GM12801 (cell line): ENCODE results near the gene RPL27.

Experiments
- TF ChIP-seq, protein P1 (sequence below): IDR thresholded peaks from one replicate; pipeline ENCODE4 v1.5.1; 2011; ENCODE audit warnings: control low read depth; ENCODE audit not compliant: insufficient read length; ENCODE audit errors: extremely low read depth

The RPL27 gene

DNA sequence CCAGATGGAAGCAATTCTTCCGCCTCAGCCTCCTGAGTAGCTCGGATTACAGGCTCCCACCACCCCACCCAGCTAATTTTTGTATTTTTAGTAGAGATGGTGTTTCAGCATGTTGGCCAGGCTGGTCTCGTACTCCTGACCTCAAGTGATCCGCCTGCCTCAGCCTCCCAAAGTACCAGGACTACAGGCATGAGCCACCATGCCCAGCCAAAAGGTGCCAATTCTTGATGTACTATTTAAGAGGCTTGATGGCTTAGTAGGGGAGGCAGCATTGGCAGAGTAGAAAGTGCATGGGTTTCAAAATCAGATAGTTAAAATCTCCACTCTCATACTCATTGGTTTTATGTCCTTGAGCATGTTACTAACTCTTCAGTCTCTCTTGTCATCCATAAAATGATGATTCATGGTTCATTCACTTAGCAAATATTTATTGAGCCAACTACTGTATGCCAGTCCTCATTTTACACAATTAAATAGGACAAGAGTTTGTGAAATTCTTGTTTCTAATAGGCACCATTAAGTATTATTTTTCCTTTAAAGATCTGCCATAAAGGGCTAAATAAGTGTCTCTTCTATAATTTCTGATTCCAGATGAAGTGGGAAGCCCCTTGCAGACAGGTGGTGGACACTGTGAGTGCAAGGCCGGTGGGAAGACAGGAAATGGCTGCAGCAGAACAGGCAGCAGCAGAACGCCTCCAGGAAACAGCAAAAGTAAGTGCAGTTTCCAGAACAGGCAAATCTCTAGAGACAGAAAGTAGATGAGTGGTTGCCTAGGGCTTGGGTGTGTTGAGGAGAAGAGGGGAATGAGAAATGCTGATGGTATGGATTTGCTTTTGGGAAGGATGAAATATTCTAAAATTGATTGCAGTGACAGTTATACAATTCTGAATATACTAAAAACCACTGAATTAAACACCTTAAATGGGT, 8.2 kb upstream of the RPL27 start:
- TF ChIP-seq, protein P1, sequence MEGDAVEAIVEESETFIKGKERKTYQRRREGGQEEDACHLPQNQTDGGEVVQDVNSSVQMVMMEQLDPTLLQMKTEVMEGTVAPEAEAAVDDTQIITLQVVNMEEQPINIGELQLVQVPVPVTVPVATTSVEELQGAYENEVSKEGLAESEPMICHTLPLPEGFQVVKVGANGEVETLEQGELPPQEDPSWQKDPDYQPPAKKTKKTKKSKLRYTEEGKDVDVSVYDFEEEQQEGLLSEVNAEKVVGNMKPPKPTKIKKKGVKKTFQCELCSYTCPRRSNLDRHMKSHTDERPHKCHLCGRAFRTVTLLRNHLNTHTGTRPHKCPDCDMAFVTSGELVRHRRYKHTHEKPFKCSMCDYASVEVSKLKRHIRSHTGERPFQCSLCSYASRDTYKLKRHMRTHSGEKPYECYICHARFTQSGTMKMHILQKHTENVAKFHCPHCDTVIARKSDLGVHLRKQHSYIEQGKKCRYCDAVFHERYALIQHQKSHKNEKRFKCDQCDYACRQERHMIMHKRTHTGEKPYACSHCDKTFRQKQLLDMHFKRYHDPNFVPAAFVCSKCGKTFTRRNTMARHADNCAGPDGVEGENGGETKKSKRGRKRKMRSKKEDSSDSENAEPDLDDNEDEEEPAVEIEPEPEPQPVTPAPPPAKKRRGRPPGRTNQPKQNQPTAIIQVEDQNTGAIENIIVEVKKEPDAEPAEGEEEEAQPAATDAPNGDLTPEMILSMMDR = no peak

DNA sequence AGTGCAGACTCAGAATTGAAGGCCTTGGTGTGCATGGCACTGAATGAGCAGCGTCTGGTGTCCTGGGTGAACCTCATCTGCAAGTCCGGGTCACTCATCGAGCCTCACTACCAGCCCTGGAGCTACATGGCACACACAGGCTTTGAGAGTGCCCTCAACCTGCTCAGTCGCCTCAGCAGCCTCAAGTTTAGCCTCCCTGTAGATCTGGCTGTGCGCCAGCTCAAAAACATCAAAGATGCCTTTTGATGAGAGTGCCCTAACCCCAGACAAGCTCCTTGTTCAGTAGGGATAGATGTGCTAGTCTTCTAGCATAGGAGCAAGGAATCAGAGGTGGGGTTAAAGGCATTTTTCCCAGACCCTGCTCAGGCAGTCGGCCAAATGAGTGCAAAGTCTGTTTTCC, 6.7 kb upstream of the RPL27 start:
- TF ChIP-seq, protein P1 = no peak

DNA sequence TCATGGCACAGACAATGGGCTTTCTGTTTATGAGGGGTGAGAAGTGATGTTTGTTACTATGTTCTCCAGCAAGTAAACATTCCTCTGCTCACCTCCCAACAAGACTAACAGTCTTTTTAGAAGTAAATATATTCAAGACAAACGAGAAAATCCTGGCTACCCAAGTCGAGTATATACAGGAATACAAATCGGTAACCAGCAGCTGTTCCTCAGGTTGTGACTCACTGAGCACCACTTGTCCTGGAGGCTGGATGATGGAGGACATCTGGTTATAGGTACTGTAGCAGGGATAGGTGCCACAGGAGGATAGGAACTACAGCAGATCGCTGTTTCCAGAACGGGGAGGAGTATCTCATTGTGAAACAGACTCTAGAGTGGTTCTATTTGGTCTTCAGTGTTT, 5.3 kb upstream of the RPL27 start:
- TF ChIP-seq, protein P1 = no peak

DNA sequence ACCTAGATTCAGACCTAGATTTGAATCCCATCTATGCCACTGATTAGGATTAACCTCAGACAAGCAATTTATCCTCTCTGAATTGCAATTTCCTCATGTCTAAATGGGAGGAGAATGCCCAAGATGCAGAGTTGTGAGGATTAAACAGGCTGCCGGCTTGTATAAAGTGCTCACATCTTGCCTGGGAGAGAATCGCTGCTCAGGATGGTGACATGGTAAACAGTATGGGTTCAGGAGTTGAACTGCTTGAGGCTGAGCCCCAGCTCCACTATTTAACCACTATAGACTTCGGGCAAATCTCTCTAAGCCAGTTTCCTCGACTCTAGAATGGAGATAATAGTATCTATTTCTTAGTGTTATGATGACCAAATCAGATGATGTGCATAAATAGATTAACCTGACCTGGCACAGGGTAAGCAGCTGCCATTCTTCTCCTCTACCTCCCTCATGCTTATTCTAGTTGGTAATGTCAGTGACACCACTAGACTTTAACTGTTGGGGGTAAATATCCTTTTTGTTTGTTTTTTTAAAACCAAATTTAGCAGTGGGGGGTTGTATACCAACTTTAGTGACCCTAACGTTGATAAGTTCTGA, 732 bp upstream of the RPL27 start:
- TF ChIP-seq, protein P1 = no peak

- TF ChIP-seq, protein P1 = no peak
Observed at GRCh38 chr17:42999003-42999525, 845 bp downstream of the RPL27 start.

DNA sequence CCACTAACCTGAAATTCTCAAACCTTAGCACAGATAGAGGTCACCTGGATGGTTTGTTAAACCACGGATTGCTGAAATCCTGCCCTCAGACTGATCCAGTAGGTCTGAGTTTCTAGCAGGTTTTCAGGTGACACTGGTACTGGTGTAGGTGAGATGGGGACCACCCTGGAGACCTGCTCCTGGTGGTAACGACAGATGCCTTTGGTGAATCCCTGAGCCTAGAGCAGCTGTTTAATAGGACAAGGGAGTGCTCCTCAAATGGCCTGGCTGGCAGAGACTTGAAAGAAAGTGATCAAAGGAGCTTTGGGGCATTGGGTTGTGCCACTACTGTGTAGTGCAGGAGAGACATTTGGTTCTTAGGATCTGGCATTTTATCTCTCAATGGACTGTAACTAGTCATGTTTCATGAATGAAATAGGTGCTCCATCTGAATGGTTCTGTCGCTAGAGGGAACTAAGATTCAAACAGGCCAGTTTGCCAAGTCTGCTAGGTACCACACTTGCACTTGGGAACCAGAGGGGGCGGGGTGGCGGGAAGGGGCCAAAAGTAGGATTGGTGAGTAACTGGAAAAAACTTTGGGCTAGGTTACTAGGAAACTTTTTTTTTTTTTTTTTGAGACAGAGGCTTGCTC, 5.4 kb downstream of the RPL27 start:
- TF ChIP-seq, protein P1 = no peak
